ENCODE measurements around the gene MISP.

The MISP gene

GRCh38 chr19:778910-779653, 28.2 kb downstream of the MISP start:
- DNase-seq: no peak

GRCh38 chr19:780935-781334, 30.0 kb downstream of the MISP start:
- no peak for DNase-seq

GRCh38 chr19:781800-782184, 30.9 kb downstream of the MISP start:
- no peak for DNase-seq

GRCh38 chr19:782185-782877, 31.4 kb downstream of the MISP start:
- no peak for DNase-seq

- no peak for DNase-seq
These were observed 32.2 kb downstream of the MISP start for GRCh38 chr19:782878-783668.

GRCh38 chr19:784541-784940, 33.6 kb downstream of the MISP start:
- no peak for DNase-seq

- no peak for DNase-seq
These were observed 36.6 kb downstream of the MISP start for GRCh38 chr19:787536-787935.

GRCh38 chr19:788686-788982, 37.7 kb downstream of the MISP start:
- DNase-seq: no peak

- no peak for DNase-seq
These were observed 38.2 kb downstream of the MISP start for GRCh38 chr19:788983-789700.

- DNase-seq: no peak
These were observed 38.8 kb downstream of the MISP start for GRCh38 chr19:789701-790060.

GRCh38 chr19:791007-791566, 40.2 kb downstream of the MISP start:
- DNase-seq: no peak

- DNase-seq: no peak
These were observed 40.8 kb downstream of the MISP start for GRCh38 chr19:791567-792305.

GRCh38 chr19:792306-792885, 41.5 kb downstream of the MISP start:
- no peak for DNase-seq

- no peak for DNase-seq
These were observed 42.9 kb downstream of the MISP start for GRCh38 chr19:793806-794205.

- DNase-seq: no peak
These were observed 44.2 kb downstream of the MISP start for GRCh38 chr19:795073-795611.

- no peak for DNase-seq
These were observed 45.0 kb downstream of the MISP start for GRCh38 chr19:795691-796581.

- peak; percentile 99 for DNase-seq
These were observed 46.0 kb downstream of the MISP start, which contains the start of gene PTBP1 for GRCh38 chr19:796692-797527. Gene PTBP1 (plus strand): TSS chr19:797452. CDS start chr19:797498, 46 bp downstream.

- peak; percentile 75 for DNase-seq
These were observed 46.9 kb downstream of the MISP start for GRCh38 chr19:797528-798414.

Measured in effector CD4-positive, alpha-beta T cell (primary cell).